SK-N-MC (cell line): ENCODE results near the gene RAB11FIP3.

Experiments used
- EZH2 ChIP-seq: fragments of 200-600 bp; sonication (generic); IDR thresholded peaks from one replicate; pipeline ENCODE4 v1.6.1; 2017; ENCODE audit warnings: antibody characterized with exemption
- POLR2AphosphoS5 ChIP-seq: IDR thresholded peaks from 2 replicates; pipeline ENCODE4 v1.6.1; 2012; ENCODE audit warnings: mild to moderate bottlenecking, low read depth, low read length, borderline replicate concordance

- no peak for TF ChIP-seq EZH2
- TF ChIP-seq POLR2AphosphoS5: peak; percentile 60
Measured at GRCh38 chr16:396605-397004, 28.8 kb upstream of the RAB11FIP3 start.
